Osteocyte (in vitro differentiated cells): ENCODE results near the gene EGFL8. TPM values are rescaled to one million over a fixed set of nuclear protein-coding genes. Genes with fewer than 3 reads are reported as not detected.

Source experiments
- DNase-seq: peaks from one replicate; pipeline ENCODE4 v3.0.0; 2021; ENCODE audit warnings: mixed read lengths; ENCODE audit not compliant: unreplicated experiment; ENCODE audit errors: extremely low spot score
- H3K27ac Mint-ChIP-seq: one replicate; pipeline ENCODE4 v1.8.0; 2021; ENCODE audit warnings: mild to moderate bottlenecking, mixed read lengths; ENCODE audit not compliant: unreplicated experiment
- H3K27me3 Mint-ChIP-seq: one replicate; pipeline ENCODE4 v1.8.0; 2021; ENCODE audit warnings: mixed read lengths; ENCODE audit not compliant: unreplicated experiment
- H3K36me3 Mint-ChIP-seq: one replicate; pipeline ENCODE4 v1.8.0; 2021; ENCODE audit warnings: mixed read lengths; ENCODE audit not compliant: unreplicated experiment
- H3K4me1 Mint-ChIP-seq: one replicate; pipeline ENCODE4 v1.8.0; 2021; ENCODE audit warnings: mixed read lengths; ENCODE audit not compliant: unreplicated experiment
- H3K4me3 Mint-ChIP-seq: one replicate; pipeline ENCODE4 v1.8.0; 2021; ENCODE audit warnings: mild to moderate bottlenecking, moderate library complexity, mixed read lengths; ENCODE audit not compliant: unreplicated experiment
- H3K9me3 Mint-ChIP-seq: one replicate; pipeline ENCODE4 v1.8.0; 2021; ENCODE audit warnings: mixed read lengths; ENCODE audit not compliant: unreplicated experiment
- CTCF ChIP-seq: fragments of 200-600 bp; sonication (generic); IDR thresholded peaks from 2 replicates; pipeline ENCODE4 v1.5.0; 2021; ENCODE audit warnings: antibody characterized with exemption, mild to moderate bottlenecking, moderate library complexity
- total RNA-seq: library from RNA; stranded (reverse); gene quantifications from 2 replicates; pipeline ENCODE4 v1.2.1, GENCODE V29; 2021

Gene EGFL8
- total RNA-seq, 1 donor from 2014 or later = 22.8 TPM

- DNase-seq = no peak
- no peaks in the 10 kb centered on the region for H3K4me1 Mint-ChIP-seq
- H3K27me3 Mint-ChIP-seq = peaks cover 19% of the 10 kb centered on the region
- H3K36me3 Mint-ChIP-seq = no peaks in the 10 kb centered on the region
- TF ChIP-seq CTCF = no peak
- H3K27ac Mint-ChIP-seq = no peak overlapping the region
- H3K9me3 Mint-ChIP-seq = no peaks in the 10 kb centered on the region
- H3K4me3 Mint-ChIP-seq = no peak overlapping the region
These were observed 47.8 kb downstream of the EGFL8 start for GRCh38 chr6:32212076-32212760.

- H3K4me1 Mint-ChIP-seq = no peaks in the 10 kb centered on the region
- no peak overlapping the region for H3K4me3 Mint-ChIP-seq
- H3K27me3 Mint-ChIP-seq = peaks cover 22% of the 10 kb centered on the region
- no peaks in the 10 kb centered on the region for H3K9me3 Mint-ChIP-seq
- H3K36me3 Mint-ChIP-seq = no peaks in the 10 kb centered on the region
- DNase-seq = no peak
- H3K27ac Mint-ChIP-seq = no peak overlapping the region
- TF ChIP-seq CTCF = no peak
These were observed 49.3 kb downstream of the EGFL8 start for GRCh38 chr6:32213649-32214048.

- Mint-ChIP-seq H3K4me3 (no peak overlapping the region), H3K27me3 (peaks cover 23% of the 10 kb centered on the region), H3K4me1 (no peaks in the 10 kb centered on the region), H3K36me3 (no peaks in the 10 kb centered on the region), H3K27ac (no peak overlapping the region), H3K9me3 (no peaks in the 10 kb centered on the region)
- DNase-seq = no peak
- TF ChIP-seq CTCF = no peak
These were observed 49.7 kb downstream of the EGFL8 start for GRCh38 chr6:32214126-32214525.

GRCh38 chr6:32215617-32216016, 51.2 kb downstream of the EGFL8 start:
- Mint-ChIP-seq H3K9me3 (no peaks in the 10 kb centered on the region), H3K4me1 (no peaks in the 10 kb centered on the region), H3K27me3 (peaks cover 28% of the 10 kb centered on the region), H3K27ac (no peak overlapping the region), H3K36me3 (no peaks in the 10 kb centered on the region), H3K4me3 (no peak overlapping the region)
- DNase-seq = no peak
- no peak for TF ChIP-seq CTCF

- no peaks in the 10 kb centered on the region for H3K36me3 Mint-ChIP-seq
- no peak overlapping the region for H3K27ac Mint-ChIP-seq
- no peak for TF ChIP-seq CTCF
- H3K4me3 Mint-ChIP-seq = no peak overlapping the region
- H3K9me3 Mint-ChIP-seq = no peaks in the 10 kb centered on the region
- no peaks in the 10 kb centered on the region for H3K4me1 Mint-ChIP-seq
- no peak for DNase-seq
- peaks cover 28% of the 10 kb centered on the region for H3K27me3 Mint-ChIP-seq
These were observed 51.9 kb downstream of the EGFL8 start for GRCh38 chr6:32216285-32216684.
